MCF 10A (cell line): ENCODE data around the gene RBMXL3. TPM values are rescaled to one million over a fixed set of nuclear protein-coding genes. Genes with fewer than 3 reads are reported as not detected.

ENCODE experiments used
- BruUV-seq: library from RNA; stranded (reverse); fragments of 400-500 nt; replicated peaks from 2 replicates; lab custom pipeline; 2021; lab: Mats Ljungman, UMichigan
- CTCF ChIA-PET: fragments of 300-600 bp; sonication (Branson Sonifier 250); formaldehyde crosslinking; extraction: SDS; loops from one replicate; lab custom pipeline; 2021; ENCODE audit warnings: antibody characterized with exemption, inconsistent platforms; lab: Yijun Ruan, JAX
- POLR2A ChIA-PET: fragments of 300-600, 350-650 bp; sonication (Branson Sonifier 250); formaldehyde crosslinking; extraction: SDS; loops from one replicate; lab custom pipeline; 2020; ENCODE audit warnings: antibody characterized with exemption, inconsistent platforms; lab: Yijun Ruan, JAX
- DNase-seq: peaks from one replicate; pipeline ENCODE4 v3.0.0-alpha.2; 2018; ENCODE audit not compliant: unreplicated experiment
- H3K27ac Mint-ChIP-seq: one replicate; pipeline ENCODE4 v1.8.0; 2022; ENCODE audit warnings: mild to moderate bottlenecking, low read depth, mixed read lengths; ENCODE audit not compliant: unreplicated experiment
- H3K27me3 Mint-ChIP-seq: one replicate; pipeline ENCODE4 v1.8.0; 2022; ENCODE audit warnings: mixed read lengths; ENCODE audit not compliant: insufficient read depth, unreplicated experiment
- H3K36me3 Mint-ChIP-seq: one replicate; pipeline ENCODE4 v1.8.0; 2022; ENCODE audit warnings: mild to moderate bottlenecking, moderate library complexity, mixed read lengths; ENCODE audit not compliant: insufficient read depth, unreplicated experiment
- H3K4me1 Mint-ChIP-seq: one replicate; pipeline ENCODE4 v1.8.0; 2022; ENCODE audit warnings: mixed read lengths; ENCODE audit not compliant: insufficient read depth, unreplicated experiment
- H3K4me3 Mint-ChIP-seq: one replicate; pipeline ENCODE4 v1.8.0; 2022; ENCODE audit warnings: mild to moderate bottlenecking, moderate library complexity, mixed read lengths; ENCODE audit not compliant: unreplicated experiment
- H3K9me3 Mint-ChIP-seq: one replicate; pipeline ENCODE4 v1.8.0; 2022; ENCODE audit warnings: mixed read lengths; ENCODE audit not compliant: unreplicated experiment
- intact Hi-C: fragments of 100-400 bp; cut with micrococcal nuclease; formaldehyde crosslinking; loops from 2 replicates; pipeline ENCODE4 v1.14.1; 2022
- total RNA-seq: library from RNA; stranded (reverse); gene quantifications from 2 replicates; pipeline ENCODE4 v1.2.3, GENCODE V29; 2022
- TF ChIP-seq, protein P1 (sequence below): fragments of 200-600 bp; IDR thresholded peaks from one replicate; pipeline ENCODE4 v1.8.0; 2022; ENCODE audit warnings: antibody characterized with exemption, mild to moderate bottlenecking; ENCODE audit not compliant: unreplicated experiment

RBMXL3 gene
- total RNA-seq, 1 experiment from 2014 or later: not detected

DNA sequence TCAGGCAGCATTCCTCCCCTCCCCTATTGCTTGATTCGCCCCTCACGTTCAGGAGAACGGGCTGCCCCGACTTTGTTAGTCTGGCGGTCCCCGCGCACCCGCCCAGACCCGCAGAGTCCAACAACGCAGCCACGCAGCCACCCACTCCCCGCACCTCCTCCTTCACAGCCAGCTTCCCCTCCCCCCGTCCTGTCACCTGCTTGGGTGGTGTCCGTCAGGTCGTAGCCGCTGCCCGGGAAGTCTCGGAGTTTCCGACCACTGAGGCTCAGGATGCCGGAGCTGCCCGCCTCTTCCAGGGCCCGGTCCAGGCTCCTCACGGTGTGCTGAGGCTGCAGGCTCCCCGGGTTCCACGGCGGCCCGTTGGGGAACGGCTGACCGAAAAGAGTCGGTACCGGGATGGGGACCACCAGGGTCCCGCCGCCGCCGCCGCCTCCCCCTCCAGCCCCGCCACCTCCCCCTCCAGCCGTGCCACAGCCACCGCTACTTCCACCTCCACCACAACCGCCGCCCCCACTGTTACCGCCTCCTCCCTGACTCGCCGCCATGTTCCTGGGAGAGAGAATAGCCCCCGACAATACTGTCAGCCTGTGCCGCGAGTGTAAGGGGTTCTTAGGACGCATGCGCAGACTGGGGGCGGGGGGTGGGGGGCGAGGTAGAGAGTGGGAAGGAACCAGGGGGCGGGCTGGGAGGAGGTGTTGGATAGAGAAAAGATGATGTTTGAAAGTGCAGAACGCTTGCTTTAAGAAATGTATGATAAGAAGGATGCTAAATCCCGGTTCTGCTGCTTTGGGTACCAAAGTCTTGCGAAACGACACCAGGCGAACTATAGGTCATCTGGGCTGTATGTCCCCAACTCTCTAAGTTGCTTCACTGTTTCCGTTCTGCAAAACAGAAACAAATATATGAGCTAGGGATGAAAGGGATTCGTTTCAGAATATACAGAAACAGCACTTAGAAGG lies 44.6 kb downstream of the RBMXL3 start, which contains the start of gene LRCH2:
LRCH2 (minus strand) TSS at position 600 of the 959 bp plus-strand sequence; CDS start at position 545, 55 bp downstream.
- CTCF ChIA-PET: interaction anchor here (0.7 kb wide), 1 partner anchor 50 kb away, joined by 4 read pairs; no protein-coding TSS in a partner anchor
- DNase-seq: no peak
- Mint-ChIP-seq H3K27me3 (peaks cover 89% of the 10 kb centered on the region), H3K9me3 (no peaks in the 10 kb centered on the region), H3K4me1 (peaks cover 3% of the 10 kb centered on the region), H3K27ac (no peak within 1 kb of the TSS), H3K36me3 (no peaks in the 10 kb centered on the region), H3K4me3 (peak within 1 kb of the TSS; percentile 57)
- no TSS peak for BruUV-seq
- intact Hi-C loops: no loop called here
- TF ChIP-seq, protein P1, sequence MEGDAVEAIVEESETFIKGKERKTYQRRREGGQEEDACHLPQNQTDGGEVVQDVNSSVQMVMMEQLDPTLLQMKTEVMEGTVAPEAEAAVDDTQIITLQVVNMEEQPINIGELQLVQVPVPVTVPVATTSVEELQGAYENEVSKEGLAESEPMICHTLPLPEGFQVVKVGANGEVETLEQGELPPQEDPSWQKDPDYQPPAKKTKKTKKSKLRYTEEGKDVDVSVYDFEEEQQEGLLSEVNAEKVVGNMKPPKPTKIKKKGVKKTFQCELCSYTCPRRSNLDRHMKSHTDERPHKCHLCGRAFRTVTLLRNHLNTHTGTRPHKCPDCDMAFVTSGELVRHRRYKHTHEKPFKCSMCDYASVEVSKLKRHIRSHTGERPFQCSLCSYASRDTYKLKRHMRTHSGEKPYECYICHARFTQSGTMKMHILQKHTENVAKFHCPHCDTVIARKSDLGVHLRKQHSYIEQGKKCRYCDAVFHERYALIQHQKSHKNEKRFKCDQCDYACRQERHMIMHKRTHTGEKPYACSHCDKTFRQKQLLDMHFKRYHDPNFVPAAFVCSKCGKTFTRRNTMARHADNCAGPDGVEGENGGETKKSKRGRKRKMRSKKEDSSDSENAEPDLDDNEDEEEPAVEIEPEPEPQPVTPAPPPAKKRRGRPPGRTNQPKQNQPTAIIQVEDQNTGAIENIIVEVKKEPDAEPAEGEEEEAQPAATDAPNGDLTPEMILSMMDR: no peak
- POLR2A ChIA-PET: no interaction called here

DNA sequence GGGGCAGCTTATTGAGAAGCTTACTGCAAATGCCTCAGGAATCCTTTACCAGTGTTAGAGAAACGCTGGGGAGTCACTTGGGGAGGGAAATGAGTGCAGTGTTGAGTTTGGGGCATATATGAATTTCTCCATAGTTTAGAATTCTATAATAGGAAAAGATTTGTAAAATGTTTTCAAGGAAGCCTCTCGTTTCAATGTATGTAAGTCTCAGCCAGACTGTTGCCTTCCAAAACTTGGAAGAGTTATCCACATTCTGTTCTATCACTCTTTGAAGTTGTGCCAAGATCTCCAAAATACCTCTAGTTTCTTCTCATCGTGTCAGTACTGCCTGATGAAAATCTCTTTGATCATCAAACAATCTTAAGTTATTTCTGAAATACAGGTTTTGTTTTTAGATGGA lies 45.3 kb downstream of the RBMXL3 start:
- Mint-ChIP-seq H3K4me3 (no peak overlapping the region), H3K27ac (no peak overlapping the region), H3K36me3 (no peaks in the 10 kb centered on the region), H3K27me3 (peaks cover 95% of the 10 kb centered on the region), H3K4me1 (peaks cover 3% of the 10 kb centered on the region), H3K9me3 (no peaks in the 10 kb centered on the region)
- BruUV-seq: no TSS peak
- TF ChIP-seq, protein P1: no peak
- ChIA-PET CTCF (no interaction called here), POLR2A (no interaction called here)
- no peak for DNase-seq
- intact Hi-C loops: no loop called here

DNA sequence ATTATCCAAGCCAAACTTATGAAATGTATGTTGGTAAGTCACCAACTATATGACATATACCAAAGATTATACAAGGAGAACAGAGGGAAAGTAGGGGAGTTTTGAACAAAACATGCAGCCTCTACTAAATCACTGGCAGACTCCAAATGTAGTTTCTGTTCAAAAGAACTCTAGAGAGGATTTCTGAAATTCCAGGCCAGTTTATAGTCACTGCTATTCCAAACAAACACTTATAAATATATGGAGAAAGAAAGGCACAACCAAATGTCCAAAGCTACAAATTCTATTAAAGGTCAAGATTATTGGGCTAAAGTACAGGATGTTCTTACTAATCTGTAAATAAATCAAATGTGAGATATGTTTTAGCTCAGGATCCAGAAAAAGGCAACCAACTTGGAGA lies 47.4 kb downstream of the RBMXL3 start:
- H3K9me3 Mint-ChIP-seq: no peaks in the 10 kb centered on the region
- peaks cover 3% of the 10 kb centered on the region for H3K4me1 Mint-ChIP-seq
- H3K27ac Mint-ChIP-seq: no peak overlapping the region
- intact Hi-C loops: no loop called here
- BruUV-seq: no TSS peak
- TF ChIP-seq, protein P1: no peak
- ChIA-PET POLR2A (no interaction called here), CTCF (no interaction called here)
- no peak for DNase-seq
- H3K36me3 Mint-ChIP-seq: no peaks in the 10 kb centered on the region
- H3K27me3 Mint-ChIP-seq: peaks cover 86% of the 10 kb centered on the region
- no peak overlapping the region for H3K4me3 Mint-ChIP-seq

DNA sequence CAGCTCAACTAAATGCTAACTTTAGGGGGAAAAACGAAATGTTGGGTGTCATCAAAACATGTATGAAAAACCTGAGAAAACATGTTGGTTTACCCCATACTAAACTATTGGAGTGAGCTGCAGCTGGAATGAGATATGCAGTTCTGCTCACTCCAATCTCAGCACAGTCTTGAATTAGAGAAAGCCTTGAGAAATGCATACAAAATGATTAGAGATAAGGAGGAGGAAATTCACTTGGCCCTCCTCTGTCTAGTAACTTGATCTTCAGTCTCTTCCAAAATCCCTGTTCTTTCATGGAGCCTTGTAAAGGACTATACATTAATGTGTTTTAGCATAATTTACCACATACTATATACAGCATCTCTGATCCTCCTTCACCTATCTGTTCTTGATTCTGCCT lies 47.8 kb downstream of the RBMXL3 start:
- H3K4me3 Mint-ChIP-seq: no peak overlapping the region
- H3K36me3 Mint-ChIP-seq: no peaks in the 10 kb centered on the region
- BruUV-seq: no TSS peak
- ChIA-PET CTCF (no interaction called here), POLR2A (no interaction called here)
- H3K27me3 Mint-ChIP-seq: peaks cover 81% of the 10 kb centered on the region
- DNase-seq: no peak
- no peaks in the 10 kb centered on the region for H3K9me3 Mint-ChIP-seq
- no peak overlapping the region for H3K27ac Mint-ChIP-seq
- peaks cover 3% of the 10 kb centered on the region for H3K4me1 Mint-ChIP-seq
- TF ChIP-seq, protein P1: no peak
- intact Hi-C loops: no loop called here

Other genes with a start within 250 kb of the RBMXL3 start
- 0.23 and 0.54 TPM in 2 replicates for gene IL13RA2, start 171.8 kb upstream of the RBMXL3 start, total RNA-seq
- gene LRCH2, start 44.7 kb downstream of the RBMXL3 start, total RNA-seq: 0.44 and 0.68 TPM in 2 replicates
- gene LUZP4, start 100.3 kb downstream of the RBMXL3 start, total RNA-seq: not detected in 2 replicates